ENCODE results near the gene DHFR.

Gene DHFR

GRCh38 chr5:80655231-80655774 is 520 bp upstream of the DHFR start:
- no peak for DNase-seq (ENCODE audit: low read depth)

- DNase-seq (ENCODE audit: low read depth), result no peak
These were observed 761 bp downstream of the DHFR start for GRCh38 chr5:80654054-80654390.

- DNase-seq (ENCODE audit: low read depth), result no peak
These were observed 1.3 kb downstream of the DHFR start for GRCh38 chr5:80653502-80653901.

GRCh38 chr5:80646926-80647325 is 7.9 kb downstream of the DHFR start:
- DNase-seq (ENCODE audit: low read depth), result no peak

DNA sequence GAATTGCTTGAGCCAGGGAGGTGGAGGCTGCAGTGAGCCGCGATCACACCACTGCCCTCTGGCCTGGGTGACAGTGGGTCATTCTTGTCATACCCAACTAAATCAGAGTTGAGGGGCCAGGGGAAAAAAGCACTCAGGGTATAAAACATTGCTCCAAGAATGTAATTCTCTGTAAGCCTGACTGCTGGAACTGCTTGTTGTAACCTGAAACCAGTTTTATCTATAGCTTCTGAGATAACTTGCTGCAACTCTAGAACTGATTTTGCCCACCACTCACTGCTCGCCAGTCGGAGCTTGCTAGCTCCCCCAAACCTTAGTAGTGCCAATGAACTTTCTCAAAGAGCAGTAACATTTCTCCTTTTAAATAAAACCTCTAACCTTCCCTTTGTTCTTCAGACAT is 9.9 kb downstream of the DHFR start:
- no peak for DNase-seq (ENCODE audit: low read depth)

- DNase-seq (ENCODE audit: low read depth), result no peak
These were observed 13.4 kb downstream of the DHFR start for GRCh38 chr5:80641353-80641752.

DNA sequence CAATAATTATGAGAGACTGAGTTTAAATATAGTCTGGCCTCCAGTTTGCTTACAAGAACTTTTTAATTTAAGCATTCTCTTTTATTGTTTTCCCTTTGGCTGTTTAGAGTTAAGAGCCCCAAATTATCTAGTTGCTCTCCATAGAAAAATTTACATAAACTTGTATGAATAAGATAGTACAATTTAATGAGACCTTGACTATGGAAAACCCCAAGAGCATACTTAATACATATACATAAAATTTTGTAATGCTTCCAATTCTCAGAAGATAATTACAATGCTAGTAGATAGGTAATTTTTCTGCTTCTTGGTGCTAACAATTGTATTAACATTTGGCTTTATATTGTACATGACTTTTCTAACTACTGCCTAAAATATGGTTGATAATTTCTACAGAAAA is 20.6 kb downstream of the DHFR start:
- no peak for DNase-seq (ENCODE audit: low read depth)

DNA sequence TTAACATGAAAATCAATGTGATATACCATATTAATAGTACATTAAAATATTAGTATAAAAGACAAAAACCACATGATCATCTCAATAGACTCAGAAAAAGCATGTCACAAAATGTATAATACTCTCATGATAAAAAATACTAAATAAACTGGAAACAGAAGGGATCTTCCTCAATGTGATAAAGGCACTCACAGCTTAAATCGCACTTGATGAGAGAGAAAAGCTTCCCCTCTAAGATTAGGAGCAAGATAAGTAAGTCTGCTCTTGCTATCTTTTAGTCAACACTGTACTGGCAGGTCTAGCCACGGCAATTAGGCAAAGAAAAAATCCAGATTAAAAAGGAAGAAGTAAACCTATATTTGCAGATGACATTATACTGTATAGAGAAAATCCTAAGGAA is 22.1 kb downstream of the DHFR start:
- DNase-seq (ENCODE audit: low read depth), result no peak

GRCh38 chr5:80631278-80632259 is 23.2 kb downstream of the DHFR start:
- no peak for DNase-seq (ENCODE audit: low read depth)

DNA sequence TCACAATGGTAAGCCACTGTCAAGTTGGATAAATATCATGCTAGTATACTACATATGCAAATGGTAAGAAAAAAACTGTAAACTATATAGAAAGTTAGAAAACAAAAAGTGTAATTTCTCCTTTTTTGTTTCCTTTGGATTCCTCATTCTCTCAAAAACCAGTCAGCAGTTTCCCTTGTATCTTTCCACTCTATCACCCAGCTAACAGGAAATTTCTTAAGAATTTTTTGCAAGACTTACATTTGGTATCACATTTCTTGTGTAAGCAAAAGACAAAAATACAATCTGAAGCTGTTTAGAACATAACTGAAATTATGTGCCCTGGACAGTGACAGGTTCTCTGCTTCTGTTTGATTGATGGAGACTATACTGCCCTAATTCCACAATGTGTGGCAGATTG is 25.5 kb downstream of the DHFR start:
- DNase-seq (ENCODE audit: low read depth), result no peak

DNA sequence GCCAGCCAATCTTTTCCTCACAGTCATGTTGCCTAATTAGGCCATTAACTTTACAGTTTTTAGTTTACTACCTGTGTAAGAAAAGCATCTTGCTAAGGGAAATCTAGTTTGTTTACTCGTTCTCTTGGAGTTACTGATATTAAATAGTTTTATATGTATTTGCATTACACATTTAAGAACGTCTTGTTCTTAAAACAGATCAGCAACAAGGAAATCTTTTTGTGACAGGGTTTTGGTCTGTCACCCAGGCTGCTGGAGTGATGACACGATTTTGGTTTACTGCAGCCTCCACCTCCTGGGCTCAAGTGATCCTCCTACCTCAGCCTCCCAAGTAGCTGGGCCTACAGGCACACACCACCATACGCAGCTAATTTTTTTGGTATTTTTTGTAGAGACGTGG is 29.6 kb downstream of the DHFR start:
- no peak for DNase-seq (ENCODE audit: low read depth)

DNA sequence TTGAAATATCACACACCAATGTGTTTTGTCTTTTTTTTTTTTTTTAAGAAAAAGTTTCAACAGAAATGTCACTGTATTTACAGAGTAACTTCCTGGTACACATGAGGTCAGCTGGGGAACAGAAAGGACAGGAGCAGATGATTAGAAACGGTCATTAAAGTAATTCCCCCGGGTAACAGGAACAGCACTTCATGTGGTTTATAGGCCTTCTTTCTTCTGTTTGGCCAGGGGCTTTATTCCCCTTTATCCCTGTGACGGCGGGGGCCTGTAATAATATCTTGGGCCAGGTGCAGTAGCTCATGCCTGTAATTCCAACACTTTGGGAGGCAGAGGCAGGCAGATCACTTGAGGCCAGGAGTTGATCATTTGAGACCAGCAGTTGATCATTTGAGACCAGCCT is 30.8 kb downstream of the DHFR start:
- no peak for DNase-seq (ENCODE audit: low read depth)

DNA sequence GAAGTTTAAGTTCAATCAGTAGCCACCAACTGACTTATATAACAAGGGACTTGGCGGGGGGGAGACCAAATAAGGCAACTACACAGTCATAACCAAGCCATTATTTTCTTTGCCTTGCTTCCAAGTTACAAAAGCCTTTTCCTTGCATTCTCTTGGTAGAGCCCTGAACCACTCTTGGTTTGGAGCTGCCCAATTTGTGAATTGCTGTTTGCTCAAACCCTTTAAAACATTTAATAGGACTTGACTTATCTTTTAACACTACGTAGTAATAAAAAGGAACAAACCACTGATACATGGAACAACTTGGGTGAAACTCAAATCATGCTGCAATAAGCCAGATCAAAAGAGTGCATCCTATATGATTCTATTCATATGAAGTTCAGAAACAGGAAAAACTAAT is 32.0 kb downstream of the DHFR start:
- DNase-seq (ENCODE audit: low read depth), result no peak

- DNase-seq (ENCODE audit: low read depth), result no peak
These were observed 34.6 kb downstream of the DHFR start for GRCh38 chr5:80620211-80620610.

GRCh38 chr5:80619086-80619485 is 35.7 kb downstream of the DHFR start:
- no peak for DNase-seq (ENCODE audit: low read depth)

DNA sequence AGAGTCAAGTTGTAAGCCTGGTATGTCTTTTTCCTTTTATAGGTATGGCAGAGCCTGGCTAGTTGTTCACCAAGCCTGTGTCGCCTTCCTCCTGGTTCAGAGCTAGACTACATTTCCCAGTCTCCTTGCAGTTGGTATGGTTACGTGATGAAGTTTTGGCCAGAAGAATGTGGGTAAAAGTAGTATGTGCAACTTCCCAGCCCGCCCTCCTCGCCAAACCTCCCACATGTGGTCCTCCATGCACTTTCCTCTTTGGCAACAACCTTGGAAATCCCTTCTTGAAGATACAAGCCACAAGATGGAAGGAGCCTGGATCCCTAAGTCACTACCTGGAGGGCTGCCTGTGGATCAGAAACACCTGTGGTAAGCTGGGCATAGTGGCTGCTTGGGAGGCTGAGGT is 36.3 kb downstream of the DHFR start:
- no peak for DNase-seq (ENCODE audit: low read depth)

GRCh38 chr5:80615266-80615914 is 39.4 kb downstream of the DHFR start:
- DNase-seq (ENCODE audit: low read depth), result no peak

GRCh38 chr5:80609692-80610091 is 45.1 kb downstream of the DHFR start:
- no peak for DNase-seq (ENCODE audit: low read depth)

DNA sequence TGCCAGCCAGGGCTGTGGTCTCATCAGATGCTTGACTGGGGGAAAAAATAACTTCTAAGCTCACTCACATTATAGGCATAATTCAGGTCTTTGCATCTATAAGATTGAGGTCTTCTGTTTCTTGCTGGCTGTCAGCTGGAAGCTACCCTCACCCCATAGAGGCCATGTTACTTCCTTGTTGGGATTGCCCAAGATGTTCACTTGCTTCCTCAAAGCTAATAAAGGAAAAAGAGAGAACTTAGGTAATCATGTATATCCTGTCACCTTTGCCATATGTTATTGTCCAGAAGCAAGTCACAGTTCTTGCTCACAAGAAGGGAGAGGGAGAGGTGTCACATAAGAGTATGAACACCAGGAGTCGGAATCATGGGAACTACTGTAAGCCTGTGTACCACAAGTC is 46.1 kb downstream of the DHFR start:
- DNase-seq (ENCODE audit: low read depth), result no peak

DNA sequence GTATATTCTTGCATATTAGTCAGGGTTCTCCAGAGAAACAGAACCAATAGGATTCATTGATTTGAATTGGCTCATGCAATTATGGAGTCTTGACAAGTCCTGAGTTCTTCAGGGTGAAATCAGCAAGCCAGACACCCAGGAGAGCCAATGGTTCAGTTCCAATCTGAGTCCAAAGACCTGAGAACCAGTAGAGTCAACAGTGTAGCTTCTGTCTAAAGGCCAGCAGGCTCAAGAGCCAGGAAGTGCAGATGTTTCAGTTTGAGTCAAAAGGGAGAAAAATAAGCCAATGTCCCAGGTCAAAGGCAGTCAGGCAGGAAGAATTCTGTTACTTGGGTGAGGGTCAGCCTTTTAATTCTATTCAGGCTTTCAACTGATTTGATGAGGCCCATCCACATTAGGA is 47.0 kb downstream of the DHFR start:
- no peak for DNase-seq (ENCODE audit: low read depth)

GRCh38 chr5:80607343-80607742 is 47.4 kb downstream of the DHFR start:
- no peak for DNase-seq (ENCODE audit: low read depth)

DNA sequence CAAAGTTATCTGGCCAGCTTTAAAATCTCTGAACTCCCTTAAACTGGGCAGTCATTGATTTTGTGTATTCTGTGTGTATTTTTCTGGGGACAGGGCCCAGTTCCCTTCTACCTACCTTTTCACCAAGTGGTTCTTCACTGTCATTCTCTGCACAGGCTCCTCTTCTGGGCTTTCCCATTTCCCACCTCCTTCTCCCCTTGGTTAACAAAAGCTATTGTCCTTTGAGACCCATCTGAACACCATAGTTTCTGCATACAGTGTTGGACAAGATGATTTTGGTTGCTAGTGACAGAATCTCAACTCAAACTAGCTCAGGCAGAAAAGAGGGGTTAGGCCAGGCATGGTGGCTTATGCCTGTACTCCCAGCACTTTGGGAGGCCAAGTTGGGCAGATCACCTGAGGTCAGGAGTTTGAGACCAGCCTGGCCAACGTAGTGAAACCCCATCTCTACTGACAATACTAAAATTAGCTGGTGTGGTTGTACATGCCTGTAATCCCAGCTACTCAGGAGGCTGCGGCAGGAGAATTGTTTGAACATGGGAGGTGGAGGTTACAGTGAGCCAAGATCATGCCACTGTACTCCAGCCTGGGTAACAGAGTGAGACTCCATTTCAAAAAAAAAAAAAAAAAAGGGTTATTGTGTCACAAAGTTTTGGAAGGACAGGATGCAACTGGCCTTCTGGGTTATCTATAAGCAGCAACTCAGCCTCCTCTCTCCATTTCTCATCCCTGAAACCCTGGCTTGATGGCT is 53.7 kb downstream of the DHFR start:
- DNase-seq (ENCODE audit: low read depth), result no peak

DNA sequence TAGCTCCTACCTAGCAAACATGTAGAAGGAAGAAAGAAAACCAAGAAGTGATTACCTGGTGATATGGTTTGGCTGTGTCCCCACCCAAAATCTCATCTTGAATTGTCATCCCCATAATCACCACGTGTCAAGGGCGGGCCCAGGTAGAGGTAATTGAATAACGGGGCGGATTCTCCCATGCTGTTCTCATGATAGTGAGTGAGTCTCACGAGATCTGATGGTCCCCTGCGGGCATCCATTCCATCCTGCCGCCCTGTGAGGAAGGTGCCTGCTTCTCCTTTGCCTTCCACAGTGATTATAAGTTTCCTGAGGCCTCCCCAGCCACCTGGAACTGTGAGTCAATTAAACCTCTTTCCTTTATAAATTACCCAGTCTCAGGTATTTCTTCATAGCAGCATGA is 57.3 kb downstream of the DHFR start:
- no peak for DNase-seq (ENCODE audit: low read depth)

Data from T follicular helper cell (primary cell).